Measurements from ENCODE around the gene BCL2L1. TPM values are rescaled to one million over a fixed set of nuclear protein-coding genes. Genes with fewer than 3 reads are reported as not detected.

The BCL2L1 gene
- total RNA-seq, 1 experiment from 2014 or later = 469 TPM

GRCh38 chr20:31708736-31709534, 13.7 kb downstream of the BCL2L1 start:
- intact Hi-C loops (cut with micrococcal nuclease; ENCODE audit: unreplicated experiment) = loop anchor here (1.0 kb wide), 2 partner anchors 30 to 45 kb away; partner anchors contain the start of gene TPX2
- Mint-ChIP-seq H3K4me3 (ENCODE audit: unreplicated experiment) (peak overlapping the region; percentile 44), H3K27me3 (ENCODE audit: insufficient read depth, unreplicated experiment) (no peaks in the 10 kb centered on the region), H3K9me3 (ENCODE audit: unreplicated experiment) (no peaks in the 10 kb centered on the region), H3K4me1 (ENCODE audit: low read depth, unreplicated experiment) (peaks cover 81% of the 10 kb centered on the region), H3K36me3 (ENCODE audit: insufficient read depth, unreplicated experiment) (peaks cover 99% of the 10 kb centered on the region), H3K27ac (ENCODE audit: unreplicated experiment) (peak overlapping the region; percentile 98)
- no TSS peak for BruUV-seq (replicated peaks)
- H3K4me1 ChIP-seq = peaks cover 95% of the 10 kb centered on the region
- H3K9me3 ChIP-seq = no peaks in the 10 kb centered on the region
- POLR2A ChIA-PET = interaction anchor here (0.7 to 6.9 kb wide), 11 partner anchors 8 to 136 kb away, joined by 3 to 169 read pairs (median 5); partner anchors contain the start of genes BCL2L1 and ID1
- TF ChIP-seq, protein P1, sequence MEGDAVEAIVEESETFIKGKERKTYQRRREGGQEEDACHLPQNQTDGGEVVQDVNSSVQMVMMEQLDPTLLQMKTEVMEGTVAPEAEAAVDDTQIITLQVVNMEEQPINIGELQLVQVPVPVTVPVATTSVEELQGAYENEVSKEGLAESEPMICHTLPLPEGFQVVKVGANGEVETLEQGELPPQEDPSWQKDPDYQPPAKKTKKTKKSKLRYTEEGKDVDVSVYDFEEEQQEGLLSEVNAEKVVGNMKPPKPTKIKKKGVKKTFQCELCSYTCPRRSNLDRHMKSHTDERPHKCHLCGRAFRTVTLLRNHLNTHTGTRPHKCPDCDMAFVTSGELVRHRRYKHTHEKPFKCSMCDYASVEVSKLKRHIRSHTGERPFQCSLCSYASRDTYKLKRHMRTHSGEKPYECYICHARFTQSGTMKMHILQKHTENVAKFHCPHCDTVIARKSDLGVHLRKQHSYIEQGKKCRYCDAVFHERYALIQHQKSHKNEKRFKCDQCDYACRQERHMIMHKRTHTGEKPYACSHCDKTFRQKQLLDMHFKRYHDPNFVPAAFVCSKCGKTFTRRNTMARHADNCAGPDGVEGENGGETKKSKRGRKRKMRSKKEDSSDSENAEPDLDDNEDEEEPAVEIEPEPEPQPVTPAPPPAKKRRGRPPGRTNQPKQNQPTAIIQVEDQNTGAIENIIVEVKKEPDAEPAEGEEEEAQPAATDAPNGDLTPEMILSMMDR (IDR thresholded peaks at IDR 0.05; ENCODE audit: insufficient read depth in 1 of 2, low read depth in 1 of 2, low read length in 1 of 2, severe bottlenecking in 1 of 2, unreplicated experiment in 1 of 2) = no peak
- H3K27me3 ChIP-seq (replicated peaks; ENCODE audit: control insufficient read depth, insufficient read depth, low read length) = no peaks in the 10 kb centered on the region
- H3K4me3 ChIP-seq (ENCODE audit: low read depth, low read length) = no peak overlapping the region
- H3K36me3 ChIP-seq (ENCODE audit: control insufficient read depth, insufficient read depth, low read length) = peaks cover 26% of the 10 kb centered on the region
- CTCF ChIA-PET = interaction anchor here (0.6 to 1.6 kb wide), 10 partner anchors 11 to 144 kb away, joined by 3 to 21 read pairs (median 6); partner anchors contain the start of gene BCL2L1
- peak in 1 of 2 experiments; percentile 56 for DNase-seq

GRCh38 chr20:31707994-31708735, 14.5 kb downstream of the BCL2L1 start:
- Histone ChIP-seq H3K4me3 (ENCODE audit: low read depth, low read length) (no peak overlapping the region), H3K36me3 (ENCODE audit: control insufficient read depth, insufficient read depth, low read length) (peaks cover 23% of the 10 kb centered on the region), H3K27me3 (replicated peaks; ENCODE audit: control insufficient read depth, insufficient read depth, low read length) (no peaks in the 10 kb centered on the region), H3K4me1 (peaks cover 93% of the 10 kb centered on the region), H3K9me3 (no peaks in the 10 kb centered on the region)
- Mint-ChIP-seq H3K27me3 (ENCODE audit: insufficient read depth, unreplicated experiment) (no peaks in the 10 kb centered on the region), H3K36me3 (ENCODE audit: insufficient read depth, unreplicated experiment) (peaks cover 99% of the 10 kb centered on the region), H3K4me1 (ENCODE audit: low read depth, unreplicated experiment) (peaks cover 74% of the 10 kb centered on the region), H3K27ac (ENCODE audit: unreplicated experiment) (peak overlapping the region; percentile 98), H3K9me3 (ENCODE audit: unreplicated experiment) (no peaks in the 10 kb centered on the region), H3K4me3 (ENCODE audit: unreplicated experiment) (peak overlapping the region; percentile 44)
- TF ChIP-seq, protein P1 (IDR thresholded peaks at IDR 0.05; ENCODE audit: insufficient read depth in 1 of 2, low read depth in 1 of 2, low read length in 1 of 2, severe bottlenecking in 1 of 2, unreplicated experiment in 1 of 2) = no peak
- intact Hi-C loops (cut with micrococcal nuclease; ENCODE audit: unreplicated experiment) = loop anchor here (1.0 kb wide), 2 partner anchors 31 to 44 kb away; partner anchors contain the start of gene TPX2
- ChIA-PET CTCF (interaction anchor here (0.6 to 1.6 kb wide), 10 partner anchors 12 to 145 kb away, joined by 3 to 21 read pairs (median 6); partner anchors contain the start of gene BCL2L1), POLR2A (interaction anchor here (0.7 to 6.9 kb wide), 10 partner anchors 9 to 135 kb away, joined by 3 to 169 read pairs (median 6); partner anchors contain the start of gene BCL2L1)
- BruUV-seq (replicated peaks) = no TSS peak
- peak; percentile 95 to 97 for DNase-seq

- H3K27me3 Mint-ChIP-seq (ENCODE audit: insufficient read depth, unreplicated experiment) = no peaks in the 10 kb centered on the region
- TF ChIP-seq, protein P1 (IDR thresholded peaks at IDR 0.05; ENCODE audit: insufficient read depth in 1 of 2, low read depth in 1 of 2, low read length in 1 of 2, severe bottlenecking in 1 of 2, unreplicated experiment in 1 of 2) = no peak
- DNase-seq = no peak
- Histone ChIP-seq H3K9me3 (no peaks in the 10 kb centered on the region), H3K4me3 (ENCODE audit: low read depth, low read length) (no peak overlapping the region), H3K36me3 (ENCODE audit: control insufficient read depth, insufficient read depth, low read length) (peaks cover 24% of the 10 kb centered on the region), H3K4me1 (peaks cover 92% of the 10 kb centered on the region), H3K27me3 (replicated peaks; ENCODE audit: control insufficient read depth, insufficient read depth, low read length) (no peaks in the 10 kb centered on the region)
- H3K9me3 Mint-ChIP-seq (ENCODE audit: unreplicated experiment) = no peaks in the 10 kb centered on the region
- H3K36me3 Mint-ChIP-seq (ENCODE audit: insufficient read depth, unreplicated experiment) = peaks cover 100% of the 10 kb centered on the region
- no peak overlapping the region for H3K4me3 Mint-ChIP-seq (ENCODE audit: unreplicated experiment)
- POLR2A ChIA-PET = interaction anchor here (0.7 to 3.4 kb wide), 4 partner anchors 11 to 74 kb away, joined by 3 to 178 read pairs (median 4); no protein-coding TSS in a partner anchor
- peaks cover 66% of the 10 kb centered on the region for H3K4me1 Mint-ChIP-seq (ENCODE audit: low read depth, unreplicated experiment)
- intact Hi-C loops (cut with micrococcal nuclease; ENCODE audit: unreplicated experiment) = no loop called here
- CTCF ChIA-PET = interaction anchor here (0.6 to 3.5 kb wide), 5 partner anchors 13 to 192 kb away, joined by 3 to 36 read pairs (median 4); no protein-coding TSS in a partner anchor
- no TSS peak for BruUV-seq (replicated peaks)
- H3K27ac Mint-ChIP-seq (ENCODE audit: unreplicated experiment) = peak overlapping the region; percentile 98
Measured at GRCh38 chr20:31707258-31707615, 15.4 kb downstream of the BCL2L1 start.

All from Caco-2 (cell line).